Measurements from ENCODE around the gene TBC1D16. TPM values are rescaled to one million over a fixed set of nuclear protein-coding genes. Genes with fewer than 3 reads are reported as not detected.

Gene TBC1D16
- total RNA-seq, 4 donors from 2014 or later = 9.1 to 28.0 (median 22.3) TPM

- 29 to 36% methylated on average over 21 to 23 of the region's 30 CpGs for WGBS, 2 donors
- peak; percentile 60 to 93 for DNase-seq (ENCODE audit: low spot score in 2 of 2)
- intact Hi-C loops (cut with DNase I; ENCODE audit: low total_unique reads) = loop anchor here (5.0 to 10.0 kb wide), 2 partner anchors 187 to 249 kb away; no protein-coding TSS in a partner anchor
- H3K4me3 ChIP-seq (ENCODE audit: low read depth, poor library complexity, severe bottlenecking) = no peak overlapping the region
- no peak for TF ChIP-seq POLR2A (IDR thresholded peaks at IDR 0.05)
- TF ChIP-seq, protein P1, sequence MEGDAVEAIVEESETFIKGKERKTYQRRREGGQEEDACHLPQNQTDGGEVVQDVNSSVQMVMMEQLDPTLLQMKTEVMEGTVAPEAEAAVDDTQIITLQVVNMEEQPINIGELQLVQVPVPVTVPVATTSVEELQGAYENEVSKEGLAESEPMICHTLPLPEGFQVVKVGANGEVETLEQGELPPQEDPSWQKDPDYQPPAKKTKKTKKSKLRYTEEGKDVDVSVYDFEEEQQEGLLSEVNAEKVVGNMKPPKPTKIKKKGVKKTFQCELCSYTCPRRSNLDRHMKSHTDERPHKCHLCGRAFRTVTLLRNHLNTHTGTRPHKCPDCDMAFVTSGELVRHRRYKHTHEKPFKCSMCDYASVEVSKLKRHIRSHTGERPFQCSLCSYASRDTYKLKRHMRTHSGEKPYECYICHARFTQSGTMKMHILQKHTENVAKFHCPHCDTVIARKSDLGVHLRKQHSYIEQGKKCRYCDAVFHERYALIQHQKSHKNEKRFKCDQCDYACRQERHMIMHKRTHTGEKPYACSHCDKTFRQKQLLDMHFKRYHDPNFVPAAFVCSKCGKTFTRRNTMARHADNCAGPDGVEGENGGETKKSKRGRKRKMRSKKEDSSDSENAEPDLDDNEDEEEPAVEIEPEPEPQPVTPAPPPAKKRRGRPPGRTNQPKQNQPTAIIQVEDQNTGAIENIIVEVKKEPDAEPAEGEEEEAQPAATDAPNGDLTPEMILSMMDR (IDR thresholded peaks at IDR 0.05) = no peak
These were observed 44.3 kb downstream of the TBC1D16 start for GRCh38 chr17:79991140-79991923.

GRCh38 chr17:79990704-79991103 is 45.0 kb downstream of the TBC1D16 start:
- H3K4me3 ChIP-seq (ENCODE audit: low read depth, poor library complexity, severe bottlenecking) = no peak overlapping the region
- 89 to 95% methylated on average over 17 of the region's 17 CpGs for WGBS, 2 donors
- TF ChIP-seq, protein P1 (IDR thresholded peaks at IDR 0.05) = no peak
- no peak for TF ChIP-seq POLR2A (IDR thresholded peaks at IDR 0.05)
- intact Hi-C loops (cut with DNase I; ENCODE audit: low total_unique reads) = loop anchor here (5.0 to 10.0 kb wide), 2 partner anchors 186 to 248 kb away; no protein-coding TSS in a partner anchor
- no peak for DNase-seq (ENCODE audit: low spot score in 2 of 2)

GRCh38 chr17:79990051-79990592 is 45.5 kb downstream of the TBC1D16 start:
- H3K4me3 ChIP-seq (ENCODE audit: low read depth, poor library complexity, severe bottlenecking) = no peak overlapping the region
- DNase-seq (ENCODE audit: low spot score in 2 of 2) = no peak
- 86 to 88% methylated on average over 20 to 21 of the region's 21 CpGs for WGBS, 2 donors
- intact Hi-C loops (cut with DNase I; ENCODE audit: low total_unique reads) = loop anchor here (5.0 to 10.0 kb wide), 2 partner anchors 185 to 248 kb away; no protein-coding TSS in a partner anchor
- TF ChIP-seq, protein P1 (IDR thresholded peaks at IDR 0.05) = no peak
- no peak for TF ChIP-seq POLR2A (IDR thresholded peaks at IDR 0.05)

DNA sequence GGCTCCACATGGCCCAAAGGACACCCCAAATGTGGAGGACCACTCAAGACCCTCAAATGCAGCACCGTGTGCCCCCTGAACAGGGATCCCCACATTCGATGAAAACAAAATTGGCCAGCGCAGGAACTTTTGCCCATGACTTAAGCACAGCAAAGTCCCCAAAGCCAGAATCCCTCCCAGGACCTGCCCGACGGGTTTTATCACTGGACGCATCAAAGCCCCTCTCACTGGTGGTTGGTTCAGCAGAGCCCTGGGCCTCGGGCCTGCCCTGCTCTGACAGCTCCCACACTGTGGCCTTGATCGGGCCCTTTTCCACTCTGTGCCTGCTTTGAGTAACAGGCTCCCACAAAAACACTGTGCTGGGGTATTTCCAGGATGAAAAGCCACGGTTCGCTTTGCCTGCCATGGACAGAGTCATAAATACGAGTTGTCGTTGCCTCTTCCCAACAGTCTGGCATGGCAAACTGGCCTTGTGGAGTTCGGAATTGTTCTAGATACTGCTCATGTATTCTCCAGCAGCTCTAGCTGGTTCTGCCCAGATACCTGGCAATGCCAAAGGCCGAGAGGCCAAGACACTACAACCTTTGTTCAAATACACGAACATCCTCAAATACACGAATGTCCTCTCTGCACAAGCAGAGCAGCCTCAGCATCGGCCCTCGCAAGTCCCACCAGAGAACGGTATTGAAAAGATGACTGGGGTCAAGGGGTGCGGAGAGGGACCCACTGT is 46.4 kb downstream of the TBC1D16 start:
- intact Hi-C loops (cut with DNase I; ENCODE audit: low total_unique reads) = no loop called here
- no peak for TF ChIP-seq POLR2A (IDR thresholded peaks at IDR 0.05)
- TF ChIP-seq, protein P1 (IDR thresholded peaks at IDR 0.05) = no peak
- WGBS, 2 donors = 85 to 91% methylated on average over 20 of the region's 20 CpGs
- H3K4me3 ChIP-seq (ENCODE audit: low read depth, poor library complexity, severe bottlenecking) = no peak overlapping the region
- no peak for DNase-seq (ENCODE audit: low spot score in 2 of 2)

- DNase-seq (ENCODE audit: low spot score in 2 of 2) = no peak
- no peak overlapping the region for H3K4me3 ChIP-seq (ENCODE audit: low read depth, poor library complexity, severe bottlenecking)
These were observed 47.3 kb downstream of the TBC1D16 start for GRCh38 chr17:79988185-79988971.

More at GRCh38 chr17:79988185-79988971, 47.3 kb downstream of the TBC1D16 start:
- intact Hi-C loops (cut with DNase I; ENCODE audit: low total_unique reads) = no loop called here
- TF ChIP-seq, protein P1 (IDR thresholded peaks at IDR 0.05) = peak in 1 of 3 donors; percentile 42
- TF ChIP-seq POLR2A (IDR thresholded peaks at IDR 0.05) = no peak
- WGBS, 2 donors = 47 to 62% methylated on average over 28 of the region's 28 CpGs

All from lower leg skin (tissue), 4 donors.